ENCODE results near the gene USP34.
A peak's percentile ranks its signal among the peaks of the same experiment; 100 is the strongest.

The USP34 gene

DNA sequence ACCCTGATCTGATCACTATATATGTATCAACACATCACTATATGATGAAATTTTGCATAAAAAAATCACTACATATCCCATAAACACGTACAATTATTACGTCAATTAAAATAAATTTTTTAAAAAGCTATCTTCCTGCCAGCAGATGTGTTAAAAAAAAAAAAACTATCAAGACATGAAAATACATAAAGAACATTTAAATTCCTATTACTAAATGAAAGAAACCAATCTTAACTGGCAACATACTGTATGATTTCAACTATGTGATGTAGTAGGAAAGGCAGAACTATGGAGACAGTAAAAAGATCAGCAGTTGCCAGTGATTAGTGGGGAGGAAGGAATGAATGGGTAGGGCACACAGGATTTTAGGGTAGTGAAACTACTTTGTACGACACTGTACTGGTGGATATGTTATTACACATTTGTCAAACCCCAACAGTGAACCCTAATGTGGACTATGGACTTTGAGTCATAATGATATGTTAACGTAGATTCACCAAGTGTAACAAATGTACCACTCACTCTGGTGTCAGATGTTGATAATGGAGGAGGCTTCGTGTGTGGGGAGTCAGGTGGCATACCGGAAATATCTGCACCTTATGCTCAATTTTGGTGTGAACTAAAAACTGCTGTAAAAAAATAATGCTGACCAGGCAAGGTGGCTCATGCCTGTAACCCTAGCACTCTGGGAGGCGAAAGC, 27.4 kb downstream of the USP34 start:
- ChIA-PET POLR2A (no interaction called here), CTCF (interaction anchor here (1.0 kb wide), 1 partner anchor 17 kb away, joined by 3 read pairs; no protein-coding TSS in a partner anchor)
- no peaks in the 10 kb centered on the region for H3K9me3 ChIP-seq (ENCODE audit: control insufficient read depth, insufficient read depth, low read depth, low read length)
- no peak overlapping the region for H3K27ac ChIP-seq (ENCODE audit: extremely low read depth, low read depth, low read length)
- peaks cover 3 to 10% of the 10 kb centered on the region in 2 experiments; a peak in 2 of 3 replicates for H3K36me3 ChIP-seq (ENCODE audit: control insufficient read depth in 2 of 2, insufficient read depth in 1 of 2, low read length in 2 of 2)
- TF ChIP-seq, protein P1, sequence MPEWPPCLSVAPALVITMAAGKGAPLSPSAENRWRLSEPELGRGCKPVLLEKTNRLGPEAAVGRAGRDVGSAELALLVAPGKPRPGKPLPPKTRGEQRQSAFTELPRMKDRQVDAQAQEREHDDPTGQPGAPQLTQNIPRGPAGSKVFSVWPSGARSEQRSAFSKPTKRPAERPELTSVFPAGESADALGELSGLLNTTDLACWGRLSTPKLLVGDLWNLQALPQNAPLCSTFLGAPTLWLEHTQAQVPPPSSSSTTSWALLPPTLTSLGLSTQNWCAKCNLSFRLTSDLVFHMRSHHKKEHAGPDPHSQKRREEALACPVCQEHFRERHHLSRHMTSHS (tag by site-specific recombination; IDR thresholded peaks at IDR 0.05), result no peak
- TF ChIP-seq ZNF521 (tag by site-specific recombination; IDR thresholded peaks at IDR 0.05), result no peak
- TF ChIP-seq ZNF664 (tag by site-specific recombination; IDR thresholded peaks at IDR 0.05), result no peak
- no peak for TF ChIP-seq ZNF776 (tag by site-specific recombination; IDR thresholded peaks at IDR 0.05; ENCODE audit: borderline replicate concordance)
- TF ChIP-seq, protein P2, sequence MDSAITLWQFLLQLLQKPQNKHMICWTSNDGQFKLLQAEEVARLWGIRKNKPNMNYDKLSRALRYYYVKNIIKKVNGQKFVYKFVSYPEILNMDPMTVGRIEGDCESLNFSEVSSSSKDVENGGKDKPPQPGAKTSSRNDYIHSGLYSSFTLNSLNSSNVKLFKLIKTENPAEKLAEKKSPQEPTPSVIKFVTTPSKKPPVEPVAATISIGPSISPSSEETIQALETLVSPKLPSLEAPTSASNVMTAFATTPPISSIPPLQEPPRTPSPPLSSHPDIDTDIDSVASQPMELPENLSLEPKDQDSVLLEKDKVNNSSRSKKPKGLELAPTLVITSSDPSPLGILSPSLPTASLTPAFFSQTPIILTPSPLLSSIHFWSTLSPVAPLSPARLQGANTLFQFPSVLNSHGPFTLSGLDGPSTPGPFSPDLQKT (IDR thresholded peaks at IDR 0.05; ENCODE audit: borderline replicate concordance, low read depth, low read length), result no peak
- no peak for TF ChIP-seq ZNF571 (tag by site-specific recombination; IDR thresholded peaks at IDR 0.05)
- no peak for TF ChIP-seq PRDM1 (tag by site-specific recombination; IDR thresholded peaks at IDR 0.05)
- no peak for TF ChIP-seq RBAK (tag by site-specific recombination; IDR thresholded peaks at IDR 0.05)
- TF ChIP-seq ZNF138 (tag by site-specific recombination; IDR thresholded peaks at IDR 0.05; ENCODE audit: borderline replicate concordance), result no peak
- TF ChIP-seq ZBTB17 (tag by site-specific recombination; IDR thresholded peaks at IDR 0.05), result no peak
- TF ChIP-seq ZNF16 (tag by site-specific recombination; IDR thresholded peaks at IDR 0.05; ENCODE audit: low read depth), result no peak
- TF ChIP-seq, protein P3, sequence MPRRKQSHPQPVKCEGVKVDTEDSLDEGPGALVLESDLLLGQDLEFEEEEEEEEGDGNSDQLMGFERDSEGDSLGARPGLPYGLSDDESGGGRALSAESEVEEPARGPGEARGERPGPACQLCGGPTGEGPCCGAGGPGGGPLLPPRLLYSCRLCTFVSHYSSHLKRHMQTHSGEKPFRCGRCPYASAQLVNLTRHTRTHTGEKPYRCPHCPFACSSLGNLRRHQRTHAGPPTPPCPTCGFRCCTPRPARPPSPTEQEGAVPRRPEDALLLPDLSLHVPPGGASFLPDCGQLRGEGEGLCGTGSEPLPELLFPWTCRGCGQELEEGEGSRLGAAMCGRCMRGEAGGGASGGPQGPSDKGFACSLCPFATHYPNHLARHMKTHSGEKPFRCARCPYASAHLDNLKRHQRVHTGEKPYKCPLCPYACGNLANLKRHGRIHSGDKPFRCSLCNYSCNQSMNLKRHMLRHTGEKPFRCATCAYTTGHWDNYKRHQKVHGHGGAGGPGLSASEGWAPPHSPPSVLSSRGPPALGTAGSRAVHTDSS (tag by site-specific recombination; IDR thresholded peaks at IDR 0.05), result no peak
- no peak for TF ChIP-seq ZNF19 (tag by site-specific recombination; IDR thresholded peaks at IDR 0.05; ENCODE audit: low read depth)
- TF ChIP-seq, protein P4, sequence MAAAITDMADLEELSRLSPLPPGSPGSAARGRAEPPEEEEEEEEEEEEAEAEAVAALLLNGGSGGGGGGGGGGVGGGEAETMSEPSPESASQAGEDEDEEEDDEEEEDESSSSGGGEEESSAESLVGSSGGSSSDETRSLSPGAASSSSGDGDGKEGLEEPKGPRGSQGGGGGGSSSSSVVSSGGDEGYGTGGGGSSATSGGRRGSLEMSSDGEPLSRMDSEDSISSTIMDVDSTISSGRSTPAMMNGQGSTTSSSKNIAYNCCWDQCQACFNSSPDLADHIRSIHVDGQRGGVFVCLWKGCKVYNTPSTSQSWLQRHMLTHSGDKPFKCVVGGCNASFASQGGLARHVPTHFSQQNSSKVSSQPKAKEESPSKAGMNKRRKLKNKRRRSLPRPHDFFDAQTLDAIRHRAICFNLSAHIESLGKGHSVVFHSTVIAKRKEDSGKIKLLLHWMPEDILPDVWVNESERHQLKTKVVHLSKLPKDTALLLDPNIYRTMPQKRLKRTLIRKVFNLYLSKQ (tag by site-specific recombination; IDR thresholded peaks at IDR 0.05; ENCODE audit: borderline replicate concordance), result no peak
- no peak for TF ChIP-seq MEIS1 (CRISPR knock-in tag; IDR thresholded peaks at IDR 0.05; ENCODE audit: borderline replicate concordance)
- TF ChIP-seq ZNF473 (tag by site-specific recombination; IDR thresholded peaks at IDR 0.05), result no peak
- no peaks in the 10 kb centered on the region for H3K4me1 ChIP-seq (ENCODE audit: control insufficient read depth, insufficient read depth, low read length)
- H3K4me3 ChIP-seq (ENCODE audit: low read depth, low read length), result no peak overlapping the region

DNA sequence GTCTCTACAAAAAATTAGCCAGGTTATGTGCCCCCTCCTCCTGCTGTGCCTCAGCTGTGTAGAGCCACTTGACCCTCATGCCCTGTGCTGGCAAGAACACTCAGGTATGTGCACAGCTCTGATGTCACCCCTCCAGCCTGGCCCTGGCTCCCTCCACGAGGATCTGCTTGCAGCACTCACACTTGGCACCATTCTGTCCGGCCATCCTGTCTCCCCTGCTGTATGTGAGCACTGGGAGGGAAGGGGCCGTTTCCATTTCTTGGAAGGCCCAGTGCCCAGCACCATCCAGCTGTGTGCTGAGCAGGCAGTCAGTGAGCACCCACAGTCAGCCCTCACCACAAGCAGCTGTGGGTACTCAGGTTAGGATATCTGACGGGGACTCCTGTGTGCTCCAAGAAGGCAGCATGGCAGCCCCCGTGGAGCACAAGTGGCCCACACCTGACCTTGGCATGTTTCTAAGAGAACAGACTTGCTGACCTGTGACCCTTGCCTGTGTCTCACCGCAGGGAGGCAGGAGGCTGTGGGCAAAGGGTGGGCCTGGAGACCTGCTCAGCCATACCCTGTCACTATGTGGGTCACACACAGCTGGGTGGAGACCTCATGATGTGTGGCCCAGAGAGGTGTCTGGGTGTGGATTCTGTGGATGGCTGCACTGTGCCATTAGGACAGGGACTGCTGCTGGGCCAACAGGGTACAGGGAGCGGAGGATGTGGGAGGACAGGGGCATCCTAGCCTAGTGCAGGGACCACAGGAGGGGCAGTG, 31.5 kb downstream of the USP34 start:
- CTCF ChIA-PET, result no interaction called here
- TF ChIP-seq ZSCAN16 (tag by site-specific recombination; IDR thresholded peaks at IDR 0.05) (no peak), ZNF394 (tag by site-specific recombination; IDR thresholded peaks at IDR 0.05; ENCODE audit: borderline replicate concordance) (no peak), KLF1 (tag by site-specific recombination; IDR thresholded peaks at IDR 0.05) (no peak), ZIC2 (tag by site-specific recombination; IDR thresholded peaks at IDR 0.05) (peak; percentile 73)
- TF ChIP-seq, protein P5, sequence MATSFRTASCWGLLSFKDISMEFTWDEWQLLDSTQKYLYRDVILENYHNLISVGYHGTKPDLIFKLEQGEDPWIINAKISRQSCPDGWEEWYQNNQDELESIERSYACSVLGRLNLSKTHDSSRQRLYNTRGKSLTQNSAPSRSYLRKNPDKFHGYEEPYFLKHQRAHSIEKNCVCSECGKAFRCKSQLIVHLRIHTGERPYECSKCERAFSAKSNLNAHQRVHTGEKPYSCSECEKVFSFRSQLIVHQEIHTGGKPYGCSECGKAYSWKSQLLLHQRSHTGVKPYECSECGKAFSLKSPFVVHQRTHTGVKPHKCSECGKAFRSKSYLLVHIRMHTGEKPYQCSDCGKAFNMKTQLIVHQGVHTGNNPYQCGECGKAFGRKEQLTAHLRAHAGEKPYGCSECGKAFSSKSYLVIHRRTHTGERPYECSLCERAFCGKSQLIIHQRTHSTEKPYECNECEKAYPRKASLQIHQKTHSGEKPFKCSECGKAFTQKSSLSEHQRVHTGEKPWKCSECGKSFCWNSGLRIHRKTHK (tag by site-specific recombination; IDR thresholded peaks at IDR 0.05), result no peak
- POLR2A ChIA-PET, result no interaction called here

More for the DNA sequence above, 31.5 kb downstream of the USP34 start:
- Histone ChIP-seq H3K27ac (ENCODE audit: extremely low read depth, low read depth, low read length) (no peak overlapping the region), H3K36me3 (ENCODE audit: control insufficient read depth in 2 of 2, insufficient read depth in 1 of 2, low read length in 2 of 2) (peaks cover 3 to 4% of the 10 kb centered on the region in 2 experiments; a peak in 2 of 3 replicates), H3K4me1 (ENCODE audit: control insufficient read depth, insufficient read depth, low read length) (no peaks in the 10 kb centered on the region), H3K9me3 (ENCODE audit: control insufficient read depth, insufficient read depth, low read depth, low read length) (peaks cover 5% of the 10 kb centered on the region; the same call in 1 of the 2 replicates), H3K4me3 (ENCODE audit: low read depth, low read length) (no peak overlapping the region)
